Cardiac ventricle fibroblast (primary cell): ENCODE data around the gene CPA5. TPM values are rescaled to one million over a fixed set of nuclear protein-coding genes. Genes with fewer than 3 reads are reported as not detected.

Source experiments
- total RNA-seq: library from RNA; depleted of rRNA; stranded (reverse); fragments of >200 nt; gene quantifications from 2 replicates; pipeline ENCODE4 v1.2.3, GENCODE V29; 2015

Gene CPA5, protein sequence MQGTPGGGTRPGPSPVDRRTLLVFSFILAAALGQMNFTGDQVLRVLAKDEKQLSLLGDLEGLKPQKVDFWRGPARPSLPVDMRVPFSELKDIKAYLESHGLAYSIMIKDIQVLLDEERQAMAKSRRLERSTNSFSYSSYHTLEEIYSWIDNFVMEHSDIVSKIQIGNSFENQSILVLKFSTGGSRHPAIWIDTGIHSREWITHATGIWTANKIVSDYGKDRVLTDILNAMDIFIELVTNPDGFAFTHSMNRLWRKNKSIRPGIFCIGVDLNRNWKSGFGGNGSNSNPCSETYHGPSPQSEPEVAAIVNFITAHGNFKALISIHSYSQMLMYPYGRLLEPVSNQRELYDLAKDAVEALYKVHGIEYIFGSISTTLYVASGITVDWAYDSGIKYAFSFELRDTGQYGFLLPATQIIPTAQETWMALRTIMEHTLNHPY
- not detected in 2 replicates for total RNA-seq

GRCh38 chr7:130344271-130344866, at the start of gene CPA5:
TSS of gene CPA5 (plus strand) at chr7:130344816. CDS start at chr7:130346486, 1,670 bp downstream.

DNA sequence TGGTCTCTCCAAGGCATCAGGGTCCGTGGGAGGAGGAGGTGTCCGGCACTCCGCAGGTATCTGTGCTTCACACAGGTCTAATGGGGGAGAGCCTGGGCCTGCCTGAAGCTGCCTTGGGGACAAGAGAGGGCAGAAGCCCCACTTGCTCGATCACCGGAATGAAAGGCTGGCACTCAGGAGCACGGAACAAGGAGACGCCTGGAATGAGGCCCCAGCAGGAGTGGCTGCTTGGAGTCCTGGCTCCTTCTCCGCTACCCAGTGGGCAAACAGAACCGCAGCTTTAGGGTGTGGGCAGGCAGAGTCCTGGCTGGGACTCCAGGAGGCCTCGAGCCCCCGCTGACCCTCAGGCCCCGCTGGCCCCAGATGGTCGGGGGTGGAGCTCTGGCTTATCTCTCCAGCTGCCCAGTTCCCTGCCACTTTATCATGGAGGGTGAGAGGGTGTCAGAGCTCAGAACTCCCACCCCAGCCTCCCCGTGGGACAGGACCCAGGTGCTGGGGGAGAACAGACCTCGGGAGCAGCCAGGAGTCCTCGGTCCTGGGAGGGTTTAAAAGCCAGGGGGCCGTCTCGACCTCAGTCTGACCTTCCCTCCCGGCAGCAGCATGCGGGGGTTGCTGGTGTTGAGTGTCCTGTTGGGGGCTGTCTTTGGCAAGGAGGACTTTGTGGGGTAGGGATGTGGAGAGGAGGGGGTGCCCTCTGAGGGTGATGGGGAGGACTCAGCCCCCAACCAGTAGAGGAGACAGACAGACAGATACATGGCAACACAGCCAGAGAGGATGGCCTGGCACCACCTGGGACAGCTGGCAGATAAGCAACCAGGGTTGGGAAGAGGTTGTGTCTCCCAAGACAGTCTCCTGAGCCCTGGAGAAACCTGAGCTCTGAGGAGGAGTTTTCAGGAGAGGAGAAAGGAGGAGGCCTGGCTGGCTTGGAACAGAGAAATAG, 35.6 kb downstream of the CPA5 start, which contains the start of gene CPA1:
TSS of gene CPA1 (plus strand) at position 574 of the 940 bp plus-strand sequence. CDS start at position 601, 27 bp downstream.

Other genes with a start within 250 kb of the CPA5 start
- gene TMEM209, start 139.4 kb upstream of the CPA5 start, total RNA-seq = 7.1 and 11.3 TPM in 2 replicates
- not detected in 2 replicates for gene SSMEM1, start 137.0 kb upstream of the CPA5 start, total RNA-seq
- not detected in 2 replicates for gene CPA2, start 78.0 kb upstream of the CPA5 start, total RNA-seq
- gene CPA4, start 51.7 kb upstream of the CPA5 start, total RNA-seq = 1.3 and 2.6 TPM in 2 replicates
- gene CPA1, start 35.7 kb downstream of the CPA5 start, total RNA-seq = not detected in 2 replicates
- gene CEP41, start 96.2 kb downstream of the CPA5 start, total RNA-seq = 7.9 and 12.2 TPM in 2 replicates
- gene MEST, start 147.3 kb downstream of the CPA5 start, total RNA-seq = 56.7 and 65.4 TPM in 2 replicates